Stimulated activated CD8-positive, alpha-beta memory T cell treated with anti-CD3 and anti-CD28 coated beads, Interleukin-4, amount 100 ng/mL, for 48 hours (primary cell): ENCODE results near the gene SPDYE3.
"Not testable (repeated sequence)": the region's sequence is repeated elsewhere in the genome, so short reads cannot be mapped to it uniquely, and the experiment has no call there.

ENCODE experiments used
- DNase-seq: peaks from one replicate; pipeline ENCODE4 v3.0.0-alpha.2; 2020

Gene SPDYE3

DNA sequence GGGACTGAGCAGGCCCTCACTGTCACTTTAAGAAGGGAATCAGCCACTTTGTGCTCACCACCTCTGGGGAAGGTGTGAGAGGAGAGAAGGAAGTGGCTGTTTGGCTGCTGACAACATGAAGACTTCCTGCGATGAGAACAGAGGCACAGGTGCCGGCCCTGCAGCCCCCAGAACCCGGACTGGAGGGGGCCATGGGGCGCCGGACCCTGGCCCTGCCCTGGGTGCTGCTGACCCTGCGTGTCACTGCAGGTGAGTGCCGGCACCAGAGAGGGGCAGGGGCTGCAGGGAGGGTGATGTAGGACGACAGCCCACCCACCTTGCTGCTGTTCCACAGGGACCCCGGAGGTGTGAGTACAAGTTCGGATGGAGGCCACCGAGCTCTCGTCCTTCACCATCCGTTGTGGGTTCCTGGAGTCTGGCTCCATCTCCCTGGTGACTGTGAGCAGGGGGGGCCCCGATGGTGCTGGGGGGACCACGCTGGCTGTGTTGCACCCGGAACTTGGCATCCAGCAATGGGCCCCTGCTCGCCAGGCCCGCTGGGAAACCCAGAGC, 44.8 kb downstream of the SPDYE3 start:
- DNase-seq = not testable (repeated sequence)

DNA sequence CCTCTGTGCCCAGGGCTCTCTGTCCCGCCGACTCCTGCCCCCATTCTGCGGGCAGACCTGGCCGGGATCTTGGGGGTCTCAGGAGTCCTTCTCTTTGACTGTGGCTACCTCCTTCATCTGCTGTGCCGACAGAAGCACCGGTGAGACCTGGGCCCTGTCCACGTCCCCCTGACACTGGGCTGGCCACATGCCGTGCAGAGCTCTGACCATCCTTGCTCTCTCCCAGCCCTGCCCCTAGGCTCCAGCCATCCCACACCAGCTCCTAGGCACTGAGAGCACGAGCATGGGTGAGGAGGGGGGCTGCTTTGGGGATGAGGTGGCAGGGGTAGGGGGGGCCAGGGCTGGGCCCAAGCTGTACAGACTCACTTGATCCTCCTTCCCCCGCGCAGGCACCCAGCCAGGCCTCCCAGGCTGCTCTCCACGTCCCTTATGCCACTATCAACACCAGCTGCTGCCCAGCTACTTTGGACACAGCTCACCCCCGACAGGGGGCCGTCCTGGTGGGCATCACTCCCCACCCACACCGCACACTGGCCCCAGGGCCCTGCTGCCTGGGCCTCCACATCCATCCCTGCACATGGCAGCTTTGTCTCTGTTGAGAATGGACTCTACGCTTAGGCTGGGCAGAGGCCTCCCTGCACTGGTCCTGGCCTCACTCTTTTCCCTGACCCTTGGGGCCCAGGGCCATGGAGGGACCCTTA, 45.6 kb downstream of the SPDYE3 start:
- DNase-seq = no peak

DNA sequence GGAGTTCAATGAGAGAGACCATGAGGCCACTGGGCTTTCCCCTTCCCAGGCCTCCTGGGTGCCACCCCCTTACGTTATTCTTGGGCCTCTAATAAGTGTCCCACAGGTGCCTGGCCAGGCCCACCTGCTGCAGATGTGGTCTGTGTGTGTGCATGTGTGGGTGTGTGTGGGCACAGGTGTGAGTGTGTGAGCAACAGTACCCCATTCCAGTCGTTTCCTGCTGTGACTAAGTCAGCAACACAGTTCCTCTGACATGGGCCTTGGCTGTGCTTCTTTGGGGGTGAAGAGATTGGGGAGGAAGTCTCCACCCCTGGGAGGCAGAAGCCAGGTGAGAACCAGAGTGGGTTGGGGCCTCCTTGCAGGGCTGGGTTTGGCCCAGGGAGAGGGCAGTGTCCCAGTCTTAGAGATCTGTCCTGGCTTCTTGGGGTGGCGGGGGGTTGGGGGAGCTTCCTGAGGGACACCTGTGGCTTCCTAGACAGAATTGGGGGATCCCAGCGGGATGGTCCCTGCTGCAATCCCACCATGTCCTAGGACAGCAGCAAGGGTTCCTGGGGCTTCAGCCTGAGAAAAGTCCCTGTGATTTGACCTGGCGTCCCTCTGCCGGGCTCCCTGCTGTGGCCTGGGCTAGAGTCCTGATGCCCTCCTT, 46.3 kb downstream of the SPDYE3 start:
- DNase-seq = peak; percentile 62

DNA sequence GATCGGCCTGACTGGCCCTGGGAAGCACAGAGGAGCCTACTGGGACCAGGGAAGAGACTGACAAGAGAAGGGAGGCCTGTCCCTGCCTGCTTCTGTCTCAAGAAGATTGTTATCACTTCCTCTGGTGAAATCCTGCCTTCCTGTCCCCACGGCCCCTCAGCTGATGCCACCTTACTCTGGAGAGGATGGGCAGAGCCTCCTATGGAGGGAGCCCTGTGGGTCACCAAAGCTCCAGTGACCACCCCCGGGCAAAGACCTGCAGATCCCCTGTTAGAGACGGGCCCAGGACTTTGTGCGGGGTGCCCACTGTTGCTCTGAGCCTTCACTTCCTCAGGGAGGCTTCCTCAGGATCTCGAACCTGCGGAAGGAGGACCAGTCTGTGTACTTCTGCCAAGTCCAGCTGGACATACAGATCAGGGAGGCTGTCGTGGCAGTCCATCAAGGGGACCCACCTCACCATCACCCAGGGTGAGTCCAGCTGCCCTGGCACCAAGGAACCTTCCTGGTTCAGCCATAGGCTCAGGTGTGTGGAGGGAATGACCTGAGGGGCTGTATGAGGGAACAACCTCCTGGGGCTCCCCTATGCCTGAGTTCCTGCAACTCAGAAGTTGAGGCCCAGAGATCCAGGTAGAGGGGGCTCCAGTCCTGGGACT, 49.0 kb downstream of the SPDYE3 start:
- DNase-seq = no peak

DNA sequence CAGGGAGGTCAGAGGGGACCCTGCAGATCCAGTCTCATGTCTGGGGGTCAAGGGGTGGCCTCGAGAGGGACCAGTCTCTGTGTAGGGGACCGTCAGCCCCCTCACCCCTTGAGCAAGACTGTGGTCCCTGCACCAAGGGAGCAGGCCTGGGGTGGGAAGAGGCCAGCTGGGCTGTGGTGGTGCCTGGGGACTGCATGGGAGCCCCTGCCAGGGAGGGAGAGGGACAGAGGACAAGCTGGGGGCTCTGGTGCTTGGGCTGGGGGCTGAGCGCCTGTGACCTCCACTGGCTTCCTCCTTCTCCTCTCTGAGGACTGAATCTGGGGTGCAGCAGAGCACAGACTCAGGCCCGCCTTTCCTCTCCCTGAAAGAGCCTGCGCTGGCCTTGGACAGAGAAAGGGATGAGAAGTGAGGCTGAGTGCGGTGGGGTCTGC, 49.6 kb downstream of the SPDYE3 start:
- DNase-seq = no peak

DNA sequence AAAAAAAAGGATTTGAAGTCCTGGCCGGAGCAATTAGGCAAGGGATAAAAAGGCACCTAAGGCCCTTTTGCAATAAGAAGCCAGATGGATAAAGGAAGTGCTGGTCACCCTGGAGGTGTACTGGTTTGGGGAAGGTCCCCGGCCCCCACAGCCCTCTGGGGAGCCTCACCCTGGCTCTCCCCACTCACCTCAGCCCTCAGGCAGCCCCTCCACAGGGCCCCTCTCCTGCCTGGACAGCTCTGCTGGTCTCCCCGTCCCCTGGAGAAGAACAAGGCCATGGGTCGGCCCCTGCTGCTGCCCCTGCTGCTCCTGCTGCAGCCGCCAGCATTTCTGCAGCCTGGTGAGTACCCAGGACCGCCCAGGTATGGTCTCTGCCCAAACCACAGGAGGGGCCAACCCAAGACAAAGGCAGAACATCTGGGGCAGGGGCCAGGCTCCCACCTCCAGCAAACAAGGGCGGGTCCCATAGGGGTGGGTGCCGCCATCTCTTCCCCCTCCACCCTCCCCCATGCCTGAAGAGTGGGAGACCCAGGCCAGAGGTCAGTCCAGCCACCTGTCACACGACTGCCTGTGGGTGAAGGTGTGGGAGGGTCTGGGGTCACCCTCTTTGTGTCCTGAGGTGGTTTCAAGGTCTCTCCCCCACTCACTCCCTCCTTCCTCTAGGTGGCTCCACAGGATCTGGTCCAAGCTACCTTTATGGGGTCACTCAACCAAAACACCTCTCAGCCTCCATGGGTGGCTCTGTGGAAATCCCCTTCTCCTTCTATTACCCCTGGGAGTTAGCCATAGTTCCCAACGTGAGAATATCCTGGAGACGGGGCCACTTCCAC, 50.7 kb downstream of the SPDYE3 start, which contains the start of gene PILRB:
TSS of gene PILRB (plus strand) at position 91 of the 830 bp plus-strand sequence. CDS start at position 277, 186 bp downstream.
- DNase-seq = no peak

DNA sequence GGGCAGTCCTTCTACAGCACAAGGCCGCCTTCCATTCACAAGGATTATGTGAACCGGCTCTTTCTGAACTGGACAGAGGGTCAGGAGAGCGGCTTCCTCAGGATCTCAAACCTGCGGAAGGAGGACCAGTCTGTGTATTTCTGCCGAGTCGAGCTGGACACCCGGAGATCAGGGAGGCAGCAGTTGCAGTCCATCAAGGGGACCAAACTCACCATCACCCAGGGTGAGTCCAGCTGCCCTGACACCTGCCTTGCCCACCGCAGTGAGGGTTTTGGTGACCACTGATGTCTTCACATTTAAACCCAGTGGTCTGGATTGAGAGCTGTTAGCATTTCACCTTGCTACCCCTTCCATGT, 51.3 kb downstream of the SPDYE3 start:
- no peak for DNase-seq

DNA sequence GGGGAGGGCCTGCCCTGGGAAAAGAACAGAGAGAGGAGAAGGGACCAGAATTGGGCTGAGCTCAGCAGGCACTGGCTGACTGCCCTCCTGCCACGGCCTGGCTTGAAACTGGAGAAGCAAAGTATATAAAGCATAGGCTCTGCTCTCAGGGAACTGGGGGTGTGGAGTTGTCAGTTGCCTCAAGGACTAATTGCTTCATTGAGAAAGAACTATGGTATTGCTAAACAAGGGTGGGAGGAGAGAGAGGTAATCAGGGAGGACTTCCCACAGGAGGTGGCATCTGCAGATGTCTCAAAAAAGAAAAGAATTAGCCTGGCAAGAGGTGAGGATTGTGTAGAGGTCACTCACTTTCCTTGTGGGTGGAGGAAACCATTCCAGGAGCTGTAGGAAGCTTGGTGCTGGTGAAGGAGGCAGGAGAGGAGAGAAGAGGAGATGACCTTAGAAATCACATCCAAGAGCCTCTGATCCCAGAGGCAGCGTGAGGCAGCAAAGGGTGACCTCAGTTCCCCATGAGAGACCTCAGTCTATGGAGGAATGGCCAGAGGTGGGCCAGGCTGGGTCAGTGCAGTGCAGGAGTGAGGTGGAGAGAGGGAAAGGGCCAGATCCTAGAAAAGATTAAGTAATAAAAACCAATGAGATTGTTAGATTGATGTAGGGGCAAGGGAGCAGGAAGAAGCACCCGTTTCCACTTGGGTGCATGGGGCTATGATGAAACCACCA, 52.8 kb downstream of the SPDYE3 start:
- DNase-seq = no peak

DNA sequence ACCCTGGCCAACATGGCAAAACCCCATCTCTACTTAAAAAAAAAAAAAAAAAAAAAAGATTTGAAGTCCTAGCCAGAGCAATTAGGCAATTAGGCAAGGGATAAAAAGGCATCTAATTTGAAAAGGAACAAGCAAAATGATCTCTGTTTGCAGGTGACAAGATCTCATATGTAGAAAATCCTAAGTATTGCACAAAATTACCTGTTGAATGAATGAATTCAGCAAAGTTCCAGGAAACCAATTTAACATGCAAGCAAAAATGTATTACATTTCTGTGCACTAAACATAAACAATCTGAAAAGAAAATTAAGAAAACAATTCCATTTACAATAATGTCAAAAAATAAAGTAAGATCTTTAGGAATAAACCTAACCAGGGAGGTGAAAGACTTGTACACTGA, 55.6 kb downstream of the SPDYE3 start:
- no peak for DNase-seq

DNA sequence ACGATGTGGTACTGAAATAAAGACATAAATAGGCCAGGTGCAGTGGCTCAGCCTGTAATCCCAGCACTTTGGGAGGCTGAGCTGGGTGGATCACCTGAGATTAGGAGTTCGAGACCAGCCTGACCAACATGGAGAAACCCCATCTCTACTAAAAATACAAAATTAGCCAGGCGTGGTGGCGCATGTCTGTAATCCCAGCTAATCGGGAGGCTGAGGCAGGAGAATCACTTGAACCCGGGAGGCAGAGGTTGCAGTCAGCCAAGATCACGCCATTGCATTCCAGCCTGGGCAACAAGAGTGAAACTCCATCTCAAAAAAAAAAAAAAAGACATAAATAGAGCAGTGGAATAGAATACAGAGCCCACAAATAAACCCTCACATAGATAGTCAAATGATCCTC, 56.3 kb downstream of the SPDYE3 start:
- DNase-seq = not testable (repeated sequence)

DNA sequence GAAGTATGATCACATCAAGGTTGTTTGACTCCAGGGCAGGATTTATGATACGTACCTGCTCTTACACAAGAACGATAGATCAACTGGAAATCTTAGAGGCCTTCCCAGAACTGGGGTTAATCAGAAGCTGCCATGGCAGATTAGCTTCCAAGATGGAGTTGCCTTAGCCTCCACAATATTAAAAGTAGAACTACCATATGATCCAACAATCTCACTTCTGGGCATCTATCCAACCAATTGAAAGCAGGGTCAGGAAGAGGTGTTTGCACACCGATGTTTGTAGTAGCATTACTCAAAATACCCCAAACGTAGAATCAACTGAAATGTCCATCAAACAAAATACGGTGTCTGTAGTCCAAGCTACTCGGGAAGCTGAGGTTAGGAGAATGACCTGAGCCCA, 57.0 kb downstream of the SPDYE3 start:
- no peak for DNase-seq

DNA sequence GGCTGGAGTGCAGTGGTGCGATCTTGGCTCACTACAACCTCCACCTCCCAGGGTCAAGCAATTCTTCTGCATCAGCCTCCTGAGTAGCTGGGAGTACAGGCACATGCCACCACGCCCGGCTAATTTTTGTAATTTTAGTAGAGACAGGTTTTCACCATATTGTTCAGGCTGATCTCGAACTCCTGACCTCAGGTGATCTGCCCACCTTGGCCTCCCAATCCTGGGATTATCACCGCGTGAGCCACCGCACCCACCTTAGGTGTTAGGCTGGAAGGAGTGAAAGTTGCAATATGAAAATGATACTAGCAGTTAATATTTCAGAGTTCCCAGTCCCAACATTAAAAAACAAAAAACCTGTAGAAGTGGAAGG, 58.5 kb downstream of the SPDYE3 start:
- not testable (repeated sequence) for DNase-seq

DNA sequence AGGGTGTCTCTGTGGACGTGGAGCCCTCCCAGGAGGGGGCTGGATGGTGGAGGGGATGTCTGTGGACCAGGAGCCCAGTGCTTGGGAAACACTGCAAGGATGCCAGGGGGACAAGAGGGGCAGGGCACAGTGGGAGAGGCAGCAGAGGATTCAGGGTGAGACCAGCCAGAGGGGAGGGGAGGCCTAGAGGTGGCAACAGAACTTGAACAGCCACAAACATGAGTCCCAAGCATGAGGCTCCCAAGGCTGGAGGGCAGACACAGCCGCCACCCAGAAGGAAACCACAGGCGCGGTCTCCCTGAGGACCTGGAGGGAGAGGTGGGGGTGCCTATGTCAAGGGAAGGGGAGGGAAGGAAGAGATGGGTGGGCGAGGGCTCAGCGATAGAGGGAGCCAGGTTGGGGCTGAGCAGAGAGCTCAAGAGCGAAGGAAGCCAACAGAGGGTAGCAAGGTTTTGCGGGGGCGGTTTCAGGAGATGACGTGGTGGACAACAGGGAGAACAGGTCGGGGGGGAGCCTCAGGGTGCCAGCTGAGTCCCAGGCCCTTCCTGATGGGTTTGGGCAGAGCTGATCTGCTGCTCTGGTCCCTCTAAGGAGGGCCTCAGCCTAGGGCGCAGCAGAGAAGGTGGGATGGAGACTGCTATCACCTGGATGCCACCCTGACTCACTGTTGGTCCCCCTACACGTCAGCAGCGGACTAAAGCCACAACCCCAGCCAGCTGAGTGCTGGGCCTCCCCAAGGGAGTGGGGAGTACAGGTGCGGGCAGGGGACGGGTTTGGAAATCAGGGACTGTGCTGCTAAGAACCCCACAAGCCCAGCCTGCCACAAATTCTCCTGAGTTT, 59.1 kb downstream of the SPDYE3 start:
- peak; percentile 73 for DNase-seq

DNA sequence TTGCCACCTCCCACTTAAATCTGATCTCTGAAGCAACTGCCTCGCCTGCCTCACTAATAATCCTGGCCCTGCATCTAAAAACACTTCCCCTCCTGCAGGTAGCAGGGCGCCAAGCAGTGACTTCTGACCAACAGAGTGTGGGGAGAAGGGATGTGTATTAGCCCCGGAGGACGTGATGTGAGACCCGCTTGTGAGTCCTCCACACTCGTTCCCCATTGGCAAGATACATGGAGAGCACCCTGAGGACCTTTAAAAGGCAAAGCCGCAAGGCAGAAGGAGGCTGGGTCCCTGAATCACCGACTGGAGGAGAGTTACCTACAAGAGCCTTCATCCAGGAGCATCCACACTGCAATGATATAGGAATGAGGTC, 59.7 kb downstream of the SPDYE3 start:
- no peak for DNase-seq

DNA sequence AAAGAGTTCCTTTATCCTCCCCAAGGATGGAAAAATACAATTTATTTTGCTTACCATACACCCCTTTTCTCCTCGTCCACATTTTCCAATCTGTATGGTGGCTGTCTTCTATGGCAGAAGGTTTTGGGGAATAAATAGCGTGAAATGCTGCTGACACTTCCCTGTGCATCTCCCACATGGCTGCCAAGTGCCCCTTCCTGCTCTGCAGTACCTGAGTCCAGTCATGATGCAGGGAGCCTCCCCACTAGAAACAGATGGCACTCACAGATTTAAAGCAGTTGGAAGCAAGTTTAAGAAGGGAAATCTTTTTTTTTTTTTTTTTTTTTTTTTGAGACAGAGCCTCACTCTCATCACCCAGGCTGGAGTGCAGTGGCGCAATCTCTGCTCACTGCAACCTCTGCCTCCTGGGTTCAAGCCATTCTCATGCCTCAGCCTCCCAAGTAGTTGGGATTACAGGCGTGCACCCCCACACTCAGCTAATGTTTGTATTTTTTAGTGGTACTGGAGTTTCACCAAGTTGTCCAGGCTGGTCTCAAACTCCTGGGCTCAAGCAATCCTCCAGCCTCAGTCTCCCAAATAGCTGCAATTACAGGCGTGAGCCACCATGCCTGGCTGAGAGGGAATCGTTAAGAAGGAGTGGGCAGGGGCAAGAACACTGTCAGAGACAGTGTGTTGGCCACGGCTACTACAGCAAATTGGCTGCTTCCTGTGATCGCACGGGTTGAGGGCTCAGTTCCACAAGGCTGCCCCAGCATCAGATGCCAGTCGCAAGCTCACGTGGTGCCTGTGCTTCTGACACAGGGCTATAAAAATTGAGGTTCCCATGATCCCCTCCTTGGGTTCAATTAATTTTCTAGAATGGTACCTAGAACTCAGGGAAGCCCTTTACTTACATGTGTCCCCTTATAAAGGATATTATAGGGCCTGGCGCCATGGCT, 60.4 kb downstream of the SPDYE3 start:
- no peak for DNase-seq

DNA sequence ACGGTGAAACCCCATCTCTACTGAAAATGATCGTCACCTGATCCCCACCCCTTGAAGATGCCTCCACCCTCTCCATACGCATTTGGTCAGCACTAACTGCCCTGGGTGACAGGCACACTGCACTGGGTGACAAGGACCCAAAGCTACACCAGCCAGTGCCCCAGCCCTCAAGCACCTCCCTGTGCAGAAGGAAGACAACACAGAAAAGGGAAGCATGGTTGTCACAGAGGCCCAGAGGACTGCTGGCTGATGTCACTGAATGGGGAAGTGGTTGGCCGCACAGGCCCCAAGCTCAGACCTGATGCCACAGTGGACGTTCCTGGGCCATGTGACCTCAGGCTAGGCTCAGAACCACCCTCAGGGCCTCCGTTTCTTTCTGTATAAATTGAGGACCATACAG, 61.6 kb downstream of the SPDYE3 start:
- DNase-seq = no peak

DNA sequence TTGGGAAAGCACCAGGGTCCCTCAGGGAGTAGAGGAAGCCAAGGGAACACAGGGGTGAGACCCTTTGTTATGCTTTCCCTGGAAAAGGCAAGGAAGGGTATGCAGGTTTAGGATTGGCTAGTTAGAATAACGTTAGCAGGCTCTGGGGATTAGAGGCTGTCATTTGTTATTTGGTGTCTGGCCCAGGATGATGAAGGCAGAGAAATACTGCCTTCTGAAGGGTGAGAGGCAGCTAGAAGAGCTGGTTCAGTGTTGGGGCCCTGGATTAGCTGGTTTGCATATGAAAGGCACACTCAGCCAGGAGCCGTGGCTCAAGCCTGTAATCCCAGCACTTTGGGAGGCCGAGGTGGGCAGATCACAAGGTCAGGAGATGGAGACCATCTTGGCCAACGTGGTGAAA, 62.8 kb downstream of the SPDYE3 start:
- DNase-seq = no peak

DNA sequence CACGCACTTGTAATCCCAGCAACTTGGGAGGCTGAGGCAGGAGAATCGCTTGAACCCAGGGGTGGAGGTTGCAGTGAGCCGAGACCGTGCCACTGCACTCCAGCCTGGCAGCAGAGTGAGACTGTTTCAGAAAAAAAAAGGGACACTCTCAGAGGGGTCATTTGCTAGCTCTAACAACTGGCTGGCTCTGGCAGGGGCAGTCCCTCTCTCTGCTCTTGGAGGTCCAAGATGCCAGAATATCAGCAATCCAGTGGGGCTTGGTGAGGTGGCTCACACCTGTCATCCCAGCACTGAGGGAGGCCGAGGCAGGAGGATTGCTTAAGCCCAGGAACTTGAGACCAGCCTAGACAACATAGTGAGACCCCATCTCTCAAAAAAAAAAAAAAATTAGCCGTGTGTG, 63.2 kb downstream of the SPDYE3 start:
- DNase-seq = no peak

DNA sequence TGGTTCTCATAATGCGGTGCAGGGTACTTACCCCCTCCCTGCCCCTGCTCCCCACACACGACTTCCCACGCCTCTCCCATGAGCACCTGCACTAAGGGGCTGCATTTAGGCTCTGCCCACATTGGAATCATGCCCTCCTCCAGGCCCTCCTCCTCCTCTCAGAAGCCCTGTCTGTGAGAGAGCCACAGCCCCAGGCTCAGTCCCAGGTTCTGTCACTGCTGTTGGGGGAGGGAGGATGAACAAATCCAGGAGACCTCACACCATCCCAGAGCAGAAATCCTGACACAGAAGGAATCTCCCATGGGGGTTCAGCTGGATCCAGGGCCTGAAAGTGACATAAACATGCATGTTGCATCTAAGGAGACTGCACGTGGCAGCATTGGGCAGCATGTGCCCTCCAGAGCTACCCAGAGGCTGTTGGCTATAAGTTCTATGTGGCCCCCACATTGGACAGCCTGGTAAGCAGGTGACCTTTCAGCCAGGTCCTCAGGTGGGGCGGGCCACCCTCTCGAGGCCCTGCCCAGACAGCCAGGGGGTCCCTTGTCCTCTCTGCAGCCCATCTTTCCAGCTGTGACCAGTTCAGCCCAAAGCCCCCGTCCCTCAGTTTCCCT, 64.2 kb downstream of the SPDYE3 start:
- no peak for DNase-seq
